Measurements from ENCODE around the gene CRHR1. TPM values are rescaled to one million over a fixed set of nuclear protein-coding genes. Genes with fewer than 3 reads are reported as not detected.

The CRHR1 gene
- total and polyA plus RNA-seq, 4 experiments from 2014 or later, result not detected

- CTCF ChIA-PET (ENCODE audit: partially characterized antibody), result no interaction called here
- no peaks in the 10 kb centered on the region for H3K36me3 Mint-ChIP-seq
- no peak overlapping the region for H3K27ac Mint-ChIP-seq
- no peaks in the 10 kb centered on the region for H3K36me3 ChIP-seq (ENCODE audit: insufficient read depth, low read length)
- H3K27me3 Mint-ChIP-seq, result peaks cover 7 to 21% of the 10 kb centered on the region in 2 donors
- H3K27ac ChIP-seq (ENCODE audit: low read depth, low read length), result no peak overlapping the region
- H3K4me3 ChIP-seq (ENCODE audit: low read length in 2 of 2), result no peak overlapping the region
- DNase-seq, result no peak
- intact Hi-C loops (cut with micrococcal nuclease), result no loop called here
- no peaks in the 10 kb centered on the region for H3K9me3 Mint-ChIP-seq
- H3K4me1 Mint-ChIP-seq, result no peaks in the 10 kb centered on the region
- no peaks in the 10 kb centered on the region for H3K27me3 ChIP-seq (ENCODE audit: insufficient read depth, low read length)
- H3K4me1 ChIP-seq (ENCODE audit: insufficient read depth, low read length), result no peaks in the 10 kb centered on the region
- no peak overlapping the region for H3K4me3 Mint-ChIP-seq
- no peaks in the 10 kb centered on the region for H3K9me3 ChIP-seq (ENCODE audit: control insufficient read depth in 1 of 2, low read length in 2 of 2)
- POLR2A ChIA-PET (ENCODE audit: partially characterized antibody), result no interaction called here
These were observed 22.1 kb upstream of the CRHR1 start for GRCh38 chr17:45761957-45762565.

DNA sequence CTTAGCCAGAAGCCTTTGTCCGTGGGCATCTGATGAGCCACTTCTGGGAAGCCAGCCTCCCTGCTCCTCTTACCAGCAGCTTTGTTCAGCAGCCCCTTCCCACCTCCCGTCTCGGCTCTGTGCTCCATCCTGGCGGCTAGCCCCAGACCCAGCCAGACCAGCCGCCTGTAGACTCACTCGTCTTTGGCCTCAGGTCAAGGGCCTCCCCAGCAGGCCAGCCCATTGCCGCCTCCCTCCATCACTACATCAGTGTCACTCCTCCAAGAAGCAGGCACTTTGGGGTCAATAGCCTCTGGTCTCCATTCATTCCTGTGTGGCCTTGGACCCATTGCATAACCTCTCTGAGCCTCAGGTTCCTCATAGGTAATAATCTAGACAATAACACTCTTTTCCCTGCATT is 20.9 kb upstream of the CRHR1 start:
- H3K4me1 ChIP-seq (ENCODE audit: insufficient read depth, low read length), result no peaks in the 10 kb centered on the region
- no peak overlapping the region for H3K4me3 ChIP-seq (ENCODE audit: low read length in 2 of 2)
- Mint-ChIP-seq H3K27ac (no peak overlapping the region), H3K4me3 (no peak overlapping the region), H3K4me1 (no peaks in the 10 kb centered on the region), H3K27me3 (peaks cover 10 to 21% of the 10 kb centered on the region in 2 donors), H3K9me3 (no peaks in the 10 kb centered on the region), H3K36me3 (no peaks in the 10 kb centered on the region)
- DNase-seq, result no peak
- ChIA-PET POLR2A (ENCODE audit: partially characterized antibody) (no interaction called here), CTCF (ENCODE audit: partially characterized antibody) (no interaction called here)
- H3K36me3 ChIP-seq (ENCODE audit: insufficient read depth, low read length), result no peaks in the 10 kb centered on the region
- intact Hi-C loops (cut with micrococcal nuclease), result no loop called here
- peaks cover 4% of the 10 kb centered on the region for H3K27me3 ChIP-seq (ENCODE audit: insufficient read depth, low read length)
- H3K9me3 ChIP-seq (ENCODE audit: control insufficient read depth in 1 of 2, low read length in 2 of 2), result no peaks in the 10 kb centered on the region
- no peak overlapping the region for H3K27ac ChIP-seq (ENCODE audit: low read depth, low read length)

- intact Hi-C loops (cut with micrococcal nuclease), result no loop called here
- no peak overlapping the region for H3K4me3 ChIP-seq (ENCODE audit: low read length in 2 of 2)
These were observed 19.6 kb upstream of the CRHR1 start for GRCh38 chr17:45764479-45764878.

DNA sequence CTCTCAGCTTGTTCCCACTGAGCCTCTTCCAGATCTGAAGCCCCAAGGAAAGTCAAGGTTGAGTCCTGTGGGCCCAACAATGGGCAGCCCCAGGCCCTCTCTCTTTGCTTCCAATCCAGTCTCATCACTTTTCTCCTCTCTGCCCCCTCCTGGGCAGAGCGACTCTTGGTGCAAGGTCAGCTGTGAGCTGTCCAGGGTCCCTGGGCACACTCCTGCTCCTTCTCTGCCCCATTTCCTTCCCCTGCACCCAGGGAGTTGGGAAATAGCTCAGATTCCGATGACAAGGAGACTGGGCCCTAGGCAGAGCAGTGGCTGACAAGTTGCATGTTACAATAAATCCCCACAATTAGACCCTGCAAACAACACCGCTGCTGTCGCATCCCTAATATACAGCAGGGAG is 16.1 kb upstream of the CRHR1 start:
- Mint-ChIP-seq H3K36me3 (no peaks in the 10 kb centered on the region), H3K27me3 (peaks cover 18 to 46% of the 10 kb centered on the region in 2 donors), H3K9me3 (peaks cover 0 to 1% (median 0%) of the 10 kb centered on the region in 8 donors), H3K4me3 (no peak overlapping the region), H3K4me1 (no peaks in the 10 kb centered on the region), H3K27ac (no peak overlapping the region)
- Histone ChIP-seq H3K4me1 (ENCODE audit: insufficient read depth, low read length) (no peaks in the 10 kb centered on the region), H3K4me3 (ENCODE audit: low read length in 2 of 2) (no peak overlapping the region), H3K27ac (ENCODE audit: low read depth, low read length) (no peak overlapping the region), H3K9me3 (ENCODE audit: control insufficient read depth in 1 of 2, low read length in 2 of 2) (no peaks in the 10 kb centered on the region), H3K27me3 (ENCODE audit: insufficient read depth, low read length) (peaks cover 4% of the 10 kb centered on the region), H3K36me3 (ENCODE audit: insufficient read depth, low read length) (no peaks in the 10 kb centered on the region)
- ChIA-PET CTCF (ENCODE audit: partially characterized antibody) (no interaction called here), POLR2A (ENCODE audit: partially characterized antibody) (no interaction called here)
- no peak for DNase-seq
- intact Hi-C loops (cut with micrococcal nuclease), result no loop called here

More at GRCh38 chr17:45764479-45764878, 19.6 kb upstream of the CRHR1 start:
- Mint-ChIP-seq H3K27me3 (peaks cover 13 to 28% of the 10 kb centered on the region in 2 donors), H3K4me1 (no peaks in the 10 kb centered on the region), H3K4me3 (no peak overlapping the region), H3K9me3 (no peaks in the 10 kb centered on the region), H3K36me3 (no peaks in the 10 kb centered on the region), H3K27ac (peak overlapping the region in 1 of 7 donors; percentile 7)
- ChIA-PET CTCF (ENCODE audit: partially characterized antibody) (no interaction called here), POLR2A (ENCODE audit: partially characterized antibody) (no interaction called here)
- H3K4me1 ChIP-seq (ENCODE audit: insufficient read depth, low read length), result no peaks in the 10 kb centered on the region
- no peaks in the 10 kb centered on the region for H3K36me3 ChIP-seq (ENCODE audit: insufficient read depth, low read length)
- DNase-seq, result no peak
- H3K9me3 ChIP-seq (ENCODE audit: control insufficient read depth in 1 of 2, low read length in 2 of 2), result no peaks in the 10 kb centered on the region
- peaks cover 4% of the 10 kb centered on the region for H3K27me3 ChIP-seq (ENCODE audit: insufficient read depth, low read length)
- H3K27ac ChIP-seq (ENCODE audit: low read depth, low read length), result no peak overlapping the region

- Histone ChIP-seq H3K27me3 (ENCODE audit: insufficient read depth, low read length) (peaks cover 4% of the 10 kb centered on the region), H3K4me3 (ENCODE audit: low read length in 2 of 2) (no peak overlapping the region), H3K36me3 (ENCODE audit: insufficient read depth, low read length) (no peaks in the 10 kb centered on the region), H3K4me1 (ENCODE audit: insufficient read depth, low read length) (no peaks in the 10 kb centered on the region), H3K9me3 (ENCODE audit: control insufficient read depth in 1 of 2, low read length in 2 of 2) (no peaks in the 10 kb centered on the region), H3K27ac (ENCODE audit: low read depth, low read length) (no peak overlapping the region)
- no peaks in the 10 kb centered on the region for H3K36me3 Mint-ChIP-seq
- POLR2A ChIA-PET (ENCODE audit: partially characterized antibody), result no interaction called here
- no peak overlapping the region for H3K4me3 Mint-ChIP-seq
- peaks cover 16 to 48% of the 10 kb centered on the region in 2 donors for H3K27me3 Mint-ChIP-seq
- H3K9me3 Mint-ChIP-seq, result peaks cover 0 to 4% (median 0%) of the 10 kb centered on the region in 8 donors
- CTCF ChIA-PET (ENCODE audit: partially characterized antibody), result interaction anchor here (1.4 kb wide), 1 partner anchor 12 kb away, joined by 5 read pairs; no protein-coding TSS in a partner anchor
- H3K27ac Mint-ChIP-seq, result no peak overlapping the region
- no peaks in the 10 kb centered on the region for H3K4me1 Mint-ChIP-seq
- no peak for DNase-seq
- intact Hi-C loops (cut with micrococcal nuclease), result no loop called here
These were observed 13.4 kb upstream of the CRHR1 start for GRCh38 chr17:45770632-45771270.

DNA sequence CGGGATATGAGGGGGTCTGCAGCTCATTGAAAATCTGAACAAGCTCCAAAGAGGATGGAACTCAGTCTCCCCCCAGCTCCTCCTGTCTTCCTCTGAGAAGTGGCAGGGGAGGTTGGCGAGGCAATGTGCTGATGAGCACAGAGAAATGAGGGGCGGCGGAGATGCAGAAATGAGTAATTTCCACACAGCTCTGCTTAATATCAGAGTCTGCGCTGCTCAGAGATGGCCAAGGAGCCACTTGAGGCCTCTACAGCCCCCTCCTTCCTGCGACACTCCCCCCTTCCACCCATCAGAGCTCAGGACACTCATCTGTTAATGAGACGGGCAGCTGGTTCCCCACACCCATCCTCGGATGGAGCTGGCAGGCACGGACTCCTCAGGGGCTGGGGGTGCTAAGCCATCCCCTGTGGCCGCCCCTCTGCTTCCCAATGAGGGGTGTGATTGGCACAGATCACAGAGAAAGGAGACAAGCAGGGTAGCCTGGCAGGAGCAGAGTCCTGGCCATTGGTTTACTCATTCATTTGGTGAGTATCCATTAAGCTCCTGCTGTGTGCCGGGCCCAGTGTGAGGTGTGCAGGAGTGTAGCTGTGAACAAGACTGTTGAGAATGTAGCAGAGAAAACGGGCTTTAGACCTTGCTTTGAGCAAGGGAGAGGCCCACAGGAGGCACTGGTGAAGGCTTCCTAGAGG is 12.7 kb upstream of the CRHR1 start:
- peaks cover 4% of the 10 kb centered on the region for H3K27me3 ChIP-seq (ENCODE audit: insufficient read depth, low read length)
- POLR2A ChIA-PET (ENCODE audit: partially characterized antibody), result no interaction called here

DNA sequence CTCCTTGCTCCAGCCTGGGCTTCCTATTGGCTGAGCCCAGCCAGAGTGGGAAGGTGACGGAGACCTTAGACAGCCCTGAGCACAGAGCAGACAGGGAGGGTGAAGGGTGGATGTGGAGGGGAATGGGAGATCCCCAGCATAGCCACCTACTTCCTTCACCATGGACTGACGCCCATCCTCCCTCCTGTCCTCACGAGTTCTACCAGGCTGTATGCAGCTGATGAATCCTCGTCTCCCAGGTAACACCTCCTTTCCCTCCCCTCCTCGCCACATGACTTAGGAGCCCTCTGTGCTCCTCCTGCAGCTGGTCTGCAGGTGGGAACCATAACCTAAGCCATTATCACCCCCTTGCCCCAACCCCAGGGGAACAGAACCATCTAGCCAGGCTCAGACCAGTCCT is 9.0 kb upstream of the CRHR1 start:
- POLR2A ChIA-PET (ENCODE audit: partially characterized antibody), result no interaction called here
- no peaks in the 10 kb centered on the region for H3K4me1 Mint-ChIP-seq
- peaks cover 0 to 4% (median 0%) of the 10 kb centered on the region in 8 donors for H3K9me3 Mint-ChIP-seq

More for the DNA sequence above, 12.7 kb upstream of the CRHR1 start:
- intact Hi-C loops (cut with micrococcal nuclease), result no loop called here
- no peaks in the 10 kb centered on the region for H3K9me3 ChIP-seq (ENCODE audit: control insufficient read depth in 1 of 2, low read length in 2 of 2)
- H3K36me3 ChIP-seq (ENCODE audit: insufficient read depth, low read length), result no peaks in the 10 kb centered on the region
- H3K36me3 Mint-ChIP-seq, result no peaks in the 10 kb centered on the region
- H3K4me1 Mint-ChIP-seq, result no peaks in the 10 kb centered on the region
- DNase-seq, result no peak
- H3K9me3 Mint-ChIP-seq, result peaks cover 0 to 4% (median 0%) of the 10 kb centered on the region in 8 donors
- H3K4me3 ChIP-seq (ENCODE audit: low read length in 2 of 2), result no peak overlapping the region
- H3K4me1 ChIP-seq (ENCODE audit: insufficient read depth, low read length), result no peaks in the 10 kb centered on the region
- CTCF ChIA-PET (ENCODE audit: partially characterized antibody), result interaction anchor here (1.4 kb wide), 1 partner anchor 11 kb away, joined by 5 read pairs; no protein-coding TSS in a partner anchor
- peaks cover 19 to 48% of the 10 kb centered on the region in 2 donors for H3K27me3 Mint-ChIP-seq
- no peak overlapping the region for H3K27ac Mint-ChIP-seq
- H3K4me3 Mint-ChIP-seq, result no peak overlapping the region
- no peak overlapping the region for H3K27ac ChIP-seq (ENCODE audit: low read depth, low read length)

More for the DNA sequence above, 9.0 kb upstream of the CRHR1 start:
- H3K4me3 Mint-ChIP-seq, result no peak overlapping the region
- no peaks in the 10 kb centered on the region for H3K36me3 ChIP-seq (ENCODE audit: insufficient read depth, low read length)
- H3K4me3 ChIP-seq (ENCODE audit: low read length in 2 of 2), result no peak overlapping the region
- H3K27ac Mint-ChIP-seq, result no peak overlapping the region
- H3K27me3 ChIP-seq (ENCODE audit: insufficient read depth, low read length), result peaks cover 6% of the 10 kb centered on the region
- H3K4me1 ChIP-seq (ENCODE audit: insufficient read depth, low read length), result no peaks in the 10 kb centered on the region
- CTCF ChIA-PET (ENCODE audit: partially characterized antibody), result no interaction called here
- no peaks in the 10 kb centered on the region for H3K9me3 ChIP-seq (ENCODE audit: control insufficient read depth in 1 of 2, low read length in 2 of 2)
- intact Hi-C loops (cut with micrococcal nuclease), result no loop called here
- peaks cover 14 to 42% of the 10 kb centered on the region in 2 donors for H3K27me3 Mint-ChIP-seq
- DNase-seq, result no peak
- H3K36me3 Mint-ChIP-seq, result no peaks in the 10 kb centered on the region
- H3K27ac ChIP-seq (ENCODE audit: low read depth, low read length), result no peak overlapping the region

Data from CD4-positive, alpha-beta memory T cell (primary cell).